ENCODE data around the gene USP48.

USP48 gene

DNA sequence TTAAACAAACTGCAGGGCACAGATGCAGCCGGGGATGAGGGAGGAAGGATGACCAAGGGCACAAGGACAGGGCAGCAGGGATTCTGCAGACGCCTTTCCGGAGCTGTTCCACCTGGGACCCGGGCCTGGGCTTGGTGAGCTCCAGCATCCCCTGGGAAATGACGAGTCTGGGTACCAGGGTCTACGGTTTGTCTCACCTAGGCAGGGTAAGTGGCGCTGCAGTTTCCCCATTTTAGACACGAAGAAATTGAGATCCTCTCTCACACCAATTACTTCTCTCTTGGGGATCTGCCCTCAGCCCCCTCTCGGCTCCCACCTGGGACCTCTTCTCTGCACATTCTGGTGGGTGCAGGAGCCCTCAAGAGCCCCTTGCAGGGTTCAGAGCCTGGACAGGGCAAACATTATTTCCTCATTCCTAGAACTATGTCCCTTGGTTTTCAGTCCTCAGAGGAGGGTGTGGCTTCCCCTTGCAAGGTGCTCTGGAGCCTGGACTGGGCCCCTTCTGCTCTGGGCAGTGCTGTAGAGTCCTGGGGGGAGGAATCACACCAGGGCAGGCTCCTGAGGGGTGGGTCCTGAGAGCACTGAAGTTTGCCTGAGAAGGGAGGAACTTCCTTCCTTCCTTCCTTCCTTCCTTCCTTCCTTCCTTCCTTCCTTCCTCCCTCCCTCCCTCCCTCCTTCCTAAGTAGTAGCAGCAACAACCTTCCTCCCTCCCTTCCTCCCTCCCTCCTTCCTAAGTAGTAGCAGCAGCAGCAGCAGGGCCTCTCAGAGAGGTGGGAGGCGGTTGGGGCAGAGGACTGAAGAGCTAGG lies 129.8 kb downstream of the USP48 start:
- no peak for DNase-seq (ENCODE audit: low read depth in 2 of 2)

DNA sequence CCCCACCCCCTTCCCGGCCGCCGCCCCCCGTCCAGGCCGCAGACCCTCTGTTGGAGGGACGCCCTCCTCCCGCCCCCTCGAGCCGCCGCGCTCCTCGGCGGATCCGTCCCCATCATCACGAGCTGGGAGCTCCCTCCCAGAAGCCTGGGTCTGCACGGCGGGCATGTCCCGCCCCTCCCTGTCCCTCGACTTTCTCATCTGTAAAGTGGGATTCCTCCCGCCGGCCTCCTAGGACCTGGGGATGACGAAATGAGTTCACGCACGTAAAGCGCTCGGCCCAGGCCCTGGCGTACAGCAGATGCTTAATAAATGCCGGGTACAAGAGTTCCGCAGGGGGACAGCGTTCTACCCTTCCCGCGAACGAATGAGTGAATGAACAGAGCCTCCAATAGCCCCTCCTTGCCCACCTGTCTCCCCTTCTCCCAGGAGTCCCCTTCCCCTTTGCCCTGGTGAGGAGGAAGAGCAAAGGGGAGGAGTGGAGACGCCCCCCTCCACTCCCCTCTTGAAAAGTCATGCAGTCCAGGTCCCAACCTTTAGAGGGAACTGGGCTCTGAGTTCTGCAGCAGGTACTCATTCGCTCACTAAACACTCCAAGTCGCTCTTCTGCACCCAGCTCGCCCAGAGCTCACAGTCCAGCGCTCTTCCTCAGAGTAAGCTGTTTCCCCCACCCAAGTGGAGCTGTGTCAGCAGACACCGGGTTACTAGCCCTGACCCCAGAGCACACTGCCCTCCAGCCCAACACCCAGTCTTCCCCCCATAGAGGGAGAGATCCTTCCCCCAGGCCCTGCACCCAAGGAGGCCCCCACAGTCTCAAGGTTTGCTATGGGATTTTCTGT lies 130.6 kb downstream of the USP48 start:
- DNase-seq (ENCODE audit: low read depth in 2 of 2) = no peak

DNA sequence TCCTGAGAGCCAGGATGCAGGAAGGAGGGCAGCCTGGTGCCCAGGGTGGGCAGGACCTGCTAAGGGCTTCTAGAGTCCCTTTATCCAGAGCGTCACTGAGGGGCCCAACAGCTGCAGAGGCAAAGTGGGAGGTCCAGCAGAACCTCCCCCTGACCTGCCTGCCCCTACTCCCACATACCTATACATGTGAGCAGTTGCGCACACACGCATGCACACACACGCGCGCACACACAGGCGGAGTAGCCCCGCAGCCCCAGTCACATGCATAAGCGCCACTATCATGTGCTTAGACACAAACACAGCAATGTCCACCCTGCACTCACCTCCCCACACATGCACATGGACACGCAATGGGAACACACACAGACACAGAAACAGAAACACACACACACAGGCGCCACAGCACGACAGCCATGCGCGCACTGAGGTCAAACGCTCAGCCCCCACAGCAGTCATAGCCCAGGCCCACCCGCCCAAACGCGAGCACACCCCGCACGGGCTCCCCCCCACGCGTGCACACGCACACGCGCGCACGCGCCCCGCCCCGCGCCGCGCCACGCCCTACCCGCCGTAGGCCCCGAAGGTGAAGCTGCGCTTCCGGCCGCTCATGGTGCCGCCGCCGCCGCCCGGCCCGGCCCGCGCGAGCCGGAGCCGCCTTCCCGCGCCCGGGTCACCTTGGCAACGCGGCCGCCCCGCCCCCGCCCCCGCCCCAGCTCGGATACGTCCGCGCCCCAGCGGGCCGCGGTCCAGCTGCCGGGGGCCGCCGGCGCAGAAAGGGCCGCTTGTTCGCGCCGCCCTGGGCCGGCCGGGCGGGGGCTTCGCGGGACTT lies 131.5 kb downstream of the USP48 start:
- DNase-seq (ENCODE audit: low read depth in 2 of 2) = peak; percentile 18 to 21

DNA sequence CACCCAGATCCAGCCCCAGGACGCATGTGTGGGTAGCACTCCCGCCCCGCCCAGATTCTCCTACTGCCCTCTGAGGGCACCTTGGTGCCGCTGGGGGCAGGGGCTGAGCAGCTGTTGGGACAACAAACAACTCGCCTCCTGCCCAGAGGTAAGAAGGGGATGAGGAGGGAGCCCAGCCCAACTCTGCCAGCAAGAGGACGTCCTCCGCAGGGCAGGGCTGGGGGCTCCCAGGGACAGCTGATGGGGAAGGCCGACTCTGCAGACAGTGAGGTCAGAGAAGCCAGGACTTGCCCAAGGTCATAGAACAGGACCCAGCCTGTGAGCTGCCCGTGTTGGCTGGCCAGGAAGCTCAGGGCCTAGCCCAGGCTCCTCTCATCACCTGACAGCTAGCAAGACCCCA lies 132.5 kb downstream of the USP48 start:
- DNase-seq (ENCODE audit: low read depth in 2 of 2) = no peak

DNA sequence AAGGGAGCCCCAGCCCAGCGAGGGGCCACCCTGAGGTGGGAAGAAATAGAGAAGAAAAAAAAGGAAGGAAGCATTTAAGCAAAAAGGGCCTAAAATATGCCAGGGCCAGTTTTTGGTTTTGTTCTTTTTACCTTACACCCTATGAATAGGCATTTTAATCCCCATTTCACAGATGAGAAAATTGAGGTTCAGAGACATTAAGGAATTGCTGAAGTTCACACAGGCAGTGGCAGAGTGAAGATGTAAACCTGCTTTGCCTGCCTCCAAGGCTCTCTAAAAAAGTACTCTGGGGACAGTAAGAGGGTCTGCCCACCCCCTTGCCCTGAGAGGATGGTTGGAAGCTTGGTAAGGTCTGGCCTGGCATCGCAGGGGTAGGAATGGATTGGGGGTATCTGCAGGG lies 133.6 kb downstream of the USP48 start:
- no peak for DNase-seq (ENCODE audit: low read depth in 2 of 2)

DNA sequence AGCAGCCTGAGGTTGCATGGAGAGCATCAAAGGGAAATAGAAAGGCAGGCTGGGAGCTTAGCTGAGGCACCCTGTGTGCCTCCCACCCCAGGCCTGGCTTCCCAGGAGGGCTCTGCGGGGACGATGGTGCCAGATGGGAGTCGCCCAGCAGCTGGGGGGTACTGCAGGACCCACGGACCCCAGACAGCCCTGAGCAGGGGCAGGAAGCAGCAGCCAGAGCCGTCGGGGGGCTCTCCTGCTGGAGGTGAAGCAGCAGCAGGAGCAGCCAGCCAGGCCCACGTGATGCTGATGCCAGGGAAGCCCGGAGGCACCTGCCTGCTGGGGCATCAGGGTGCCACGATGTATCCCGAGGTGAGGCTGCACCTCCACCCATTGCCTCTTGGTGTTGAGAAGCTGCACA lies 134.2 kb downstream of the USP48 start:
- DNase-seq (ENCODE audit: low read depth in 2 of 2) = no peak

DNA sequence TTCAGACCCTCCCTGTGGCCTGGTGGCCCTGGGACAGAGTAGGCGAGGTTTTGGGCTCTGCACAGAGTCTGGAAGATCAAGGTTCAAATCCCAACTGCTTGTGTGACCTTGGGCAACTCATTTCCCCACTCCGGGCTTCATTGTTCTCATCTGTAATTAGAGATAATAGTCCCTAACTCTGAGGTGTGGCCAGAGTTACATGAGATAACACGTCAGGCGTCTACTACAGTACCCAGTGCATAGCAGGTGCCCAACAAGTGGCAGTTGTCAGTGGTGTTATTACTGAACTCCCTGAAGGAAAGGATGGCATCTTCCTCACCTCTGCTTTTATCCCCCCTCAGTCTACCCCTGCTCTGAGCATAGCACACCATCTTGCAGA lies 134.6 kb downstream of the USP48 start:
- DNase-seq (ENCODE audit: low read depth in 2 of 2) = no peak

DNA sequence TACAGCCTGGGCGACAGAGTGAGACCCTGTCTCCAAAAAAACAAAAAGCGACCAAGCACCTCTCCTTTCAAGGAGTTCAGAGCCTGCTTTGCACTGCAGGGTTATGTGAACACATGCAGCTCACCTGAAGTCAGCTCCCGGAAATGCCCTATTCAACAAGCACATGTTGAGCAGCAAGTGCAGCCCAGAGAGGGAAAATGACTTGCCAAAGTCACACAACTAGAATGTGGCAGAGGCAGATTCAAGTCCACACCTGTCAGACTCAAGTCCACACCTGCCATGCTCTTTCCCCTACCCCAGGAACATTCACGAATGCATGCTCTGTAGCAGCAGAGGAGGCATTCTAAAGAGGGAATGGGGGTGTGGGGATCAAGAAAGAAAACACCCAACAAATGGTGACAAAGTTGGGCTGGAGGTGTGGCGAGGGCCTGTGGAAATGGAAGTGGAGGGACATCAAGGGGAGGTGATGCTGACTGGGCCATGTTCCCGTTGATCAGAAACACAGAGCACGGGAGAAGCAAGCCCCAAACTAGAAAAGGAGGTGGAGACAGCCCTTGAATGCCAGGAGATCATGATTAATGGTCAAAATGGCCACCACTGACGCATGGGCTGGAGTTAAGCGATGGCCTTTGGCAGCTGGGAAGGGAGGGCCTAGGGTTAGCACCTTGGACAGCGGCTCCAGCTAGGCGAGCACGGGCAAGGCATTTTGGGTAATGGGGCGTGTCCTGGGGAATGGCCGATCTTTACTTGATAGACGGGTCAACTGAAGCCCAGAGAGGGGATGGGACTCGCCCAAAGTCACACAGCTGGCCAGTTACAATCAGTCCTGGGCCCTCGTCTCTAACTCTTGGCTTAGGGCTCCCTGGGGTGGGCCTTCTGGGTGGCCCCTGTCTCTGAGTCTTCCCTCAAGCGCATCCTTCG lies 135.3 kb downstream of the USP48 start:
- DNase-seq (ENCODE audit: low read depth in 2 of 2) = no peak

DNA sequence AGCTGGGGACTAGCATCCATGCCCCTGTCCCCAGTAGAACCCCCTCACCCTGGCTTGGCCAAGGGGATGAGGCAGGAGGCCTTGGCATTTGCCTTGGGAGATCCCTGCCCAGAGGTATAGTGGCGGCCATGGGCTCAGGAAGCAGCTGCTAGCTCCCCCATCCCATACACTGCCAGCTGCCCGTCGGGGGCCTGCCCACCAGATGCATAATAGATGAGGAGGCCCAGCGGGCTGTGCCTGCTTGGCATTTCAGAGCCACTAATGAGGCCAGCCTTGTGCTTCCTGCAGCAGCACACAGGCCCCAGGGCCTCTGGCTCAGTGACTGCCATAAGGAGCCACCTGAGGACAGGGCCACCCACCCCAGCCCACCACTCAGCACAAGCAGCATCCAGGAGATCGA lies 137.4 kb downstream of the USP48 start:
- no peak for DNase-seq (ENCODE audit: low read depth in 2 of 2)

DNA sequence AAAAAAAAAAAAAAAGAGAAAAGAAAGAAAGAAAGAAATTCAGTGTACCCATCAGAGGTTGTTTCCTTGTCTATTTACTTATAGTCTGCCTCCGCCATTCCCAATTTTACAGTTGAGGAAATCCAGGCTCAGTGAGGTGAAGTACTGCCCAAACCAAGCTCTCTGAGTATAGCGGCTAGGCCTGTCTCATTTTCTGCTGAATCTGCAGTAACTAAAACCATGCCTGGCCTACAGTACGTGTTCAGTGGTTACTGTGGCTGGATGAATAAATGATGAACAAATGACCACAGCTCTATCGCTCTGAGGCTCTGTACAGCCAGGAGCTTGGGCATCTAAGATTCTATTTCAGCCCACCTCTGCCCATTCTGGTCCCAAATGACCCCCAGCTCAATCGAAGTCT lies 138.0 kb downstream of the USP48 start:
- no peak for DNase-seq (ENCODE audit: low read depth in 2 of 2)

DNA sequence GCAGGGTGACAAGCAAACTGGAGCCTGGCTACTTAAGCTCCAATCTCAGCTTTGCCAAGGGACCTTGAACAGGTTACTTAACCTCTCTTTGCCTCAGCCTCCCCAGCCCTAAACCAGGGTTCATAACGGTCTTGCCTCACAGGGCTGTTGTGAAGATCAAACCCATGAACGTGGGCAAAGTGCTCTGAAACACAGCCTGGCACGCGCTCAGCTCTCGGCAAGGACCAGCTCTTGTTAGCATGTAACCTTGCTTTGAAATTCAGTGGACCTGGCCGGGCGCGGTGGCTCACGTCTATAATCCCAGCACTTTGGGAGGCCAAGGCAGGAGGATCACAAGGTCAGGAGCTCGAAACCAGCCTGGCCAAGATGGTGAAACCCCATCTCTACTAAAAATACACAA lies 138.6 kb downstream of the USP48 start:
- DNase-seq (ENCODE audit: low read depth in 2 of 2) = no peak

DNA sequence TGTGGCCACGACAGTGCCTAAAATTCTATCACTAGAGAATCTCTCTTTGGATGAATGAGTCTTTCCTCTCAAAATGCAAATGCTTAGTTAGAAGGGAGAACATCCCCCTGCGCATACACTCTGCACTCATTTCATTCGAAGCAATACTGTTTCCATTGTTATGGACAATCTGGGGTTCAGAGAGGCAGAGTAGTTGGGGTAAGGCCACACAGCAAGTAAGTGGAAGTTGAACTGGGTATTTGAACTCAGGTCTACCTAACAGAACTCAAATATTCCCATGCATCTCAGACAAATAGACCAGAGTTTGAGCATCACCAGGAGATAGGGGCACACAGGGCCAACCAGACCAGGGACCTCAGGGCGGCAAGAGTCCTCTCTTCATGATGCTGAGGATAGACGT lies 139.3 kb downstream of the USP48 start:
- DNase-seq (ENCODE audit: low read depth in 2 of 2) = no peak

DNA sequence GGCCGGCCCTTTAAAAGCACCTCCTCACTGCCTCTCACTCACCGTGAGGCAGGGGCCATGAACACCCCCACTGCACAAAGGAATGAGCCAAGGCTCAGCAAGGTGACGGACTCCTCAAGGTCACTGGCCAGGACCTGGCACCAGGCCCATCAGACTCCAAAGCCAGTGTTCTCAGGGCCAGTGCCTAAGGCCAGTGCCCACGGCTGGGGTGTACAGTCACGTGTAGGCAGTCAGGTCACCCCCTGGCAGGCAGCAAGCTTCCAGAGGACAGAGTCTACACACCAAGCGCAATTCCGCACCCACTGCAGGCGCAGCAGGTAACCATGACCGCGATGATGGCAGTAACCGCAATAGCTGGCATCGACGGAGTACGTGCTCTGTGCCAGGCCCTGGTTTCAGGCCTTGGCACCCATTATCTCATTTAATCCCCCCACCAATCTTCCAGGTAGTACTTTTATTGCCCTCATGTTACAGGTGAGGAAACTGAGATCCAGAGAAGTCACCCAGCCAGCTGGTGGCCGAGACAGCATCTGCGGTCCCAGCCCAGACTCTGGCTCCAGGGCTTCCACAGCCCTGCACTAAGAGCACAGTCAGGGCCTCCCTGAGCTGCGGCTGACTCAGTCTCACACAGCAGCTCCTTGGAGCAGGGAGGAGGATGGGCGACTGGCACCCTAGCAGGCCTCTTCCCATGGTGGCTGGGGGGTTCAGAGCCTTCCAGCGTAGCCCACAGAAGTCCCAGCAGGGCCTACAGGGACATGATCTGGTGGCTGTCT lies 140.8 kb downstream of the USP48 start:
- no peak for DNase-seq (ENCODE audit: low read depth in 2 of 2)

DNA sequence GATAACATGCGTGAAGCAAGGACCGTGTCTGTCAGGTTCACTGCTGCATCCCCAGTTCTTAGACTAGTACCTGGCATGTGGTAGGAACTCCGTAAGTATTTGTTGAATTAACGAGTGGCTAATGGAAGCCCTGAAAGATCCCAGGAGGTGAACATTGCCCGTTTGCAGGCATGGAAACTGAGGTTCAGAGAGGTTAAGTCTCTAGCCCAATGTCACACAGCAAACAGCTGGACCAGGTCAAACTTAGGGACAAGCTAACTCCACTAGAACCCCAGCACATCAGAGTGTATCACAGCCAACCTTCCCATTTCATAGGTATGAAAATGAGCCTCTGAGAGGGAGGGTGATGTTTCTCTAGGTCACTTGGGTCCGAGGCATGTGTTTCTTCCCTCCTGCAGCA lies 141.4 kb downstream of the USP48 start:
- DNase-seq (ENCODE audit: low read depth in 2 of 2) = no peak

DNA sequence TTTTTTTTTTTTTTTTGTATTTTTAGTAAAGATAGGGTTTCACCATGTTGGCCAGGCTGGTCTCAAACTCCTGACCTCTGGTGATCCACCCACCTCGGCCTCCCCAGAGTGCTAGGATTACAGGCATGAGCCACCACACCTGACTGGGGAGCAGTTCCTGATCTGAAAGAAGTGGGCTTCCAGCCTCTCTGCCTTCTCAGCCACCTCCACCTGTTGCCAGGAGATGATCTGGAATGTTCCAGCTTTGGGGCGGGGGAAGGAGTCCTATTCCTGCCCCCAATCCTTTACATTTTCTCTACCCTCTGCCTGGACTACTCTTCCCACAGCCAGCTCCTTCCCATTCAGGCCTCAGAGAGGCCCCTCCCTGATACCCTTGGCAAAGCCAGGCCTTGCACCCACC lies 141.9 kb downstream of the USP48 start:
- no peak for DNase-seq (ENCODE audit: low read depth in 2 of 2)

DNA sequence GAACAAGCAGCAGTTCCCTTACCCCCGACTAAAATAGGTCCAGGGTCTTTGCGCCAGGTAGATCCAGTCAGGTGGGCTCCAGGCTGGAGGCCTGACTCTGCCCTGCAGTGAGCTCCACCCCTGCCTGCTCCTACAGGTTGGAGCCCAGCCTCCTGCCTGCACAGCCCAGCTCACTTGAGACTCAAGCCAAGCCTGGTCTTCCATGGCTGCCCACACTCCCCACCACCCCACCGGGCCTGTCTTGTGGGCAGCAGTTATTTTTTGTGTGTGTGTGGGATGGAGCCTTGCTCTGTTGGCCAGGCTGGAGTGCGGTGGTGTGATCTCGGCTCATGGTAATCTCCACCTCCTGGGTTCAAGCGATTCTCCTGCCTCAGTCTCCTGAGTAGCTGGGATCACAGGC lies 142.3 kb downstream of the USP48 start:
- no peak for DNase-seq (ENCODE audit: low read depth in 2 of 2)

DNA sequence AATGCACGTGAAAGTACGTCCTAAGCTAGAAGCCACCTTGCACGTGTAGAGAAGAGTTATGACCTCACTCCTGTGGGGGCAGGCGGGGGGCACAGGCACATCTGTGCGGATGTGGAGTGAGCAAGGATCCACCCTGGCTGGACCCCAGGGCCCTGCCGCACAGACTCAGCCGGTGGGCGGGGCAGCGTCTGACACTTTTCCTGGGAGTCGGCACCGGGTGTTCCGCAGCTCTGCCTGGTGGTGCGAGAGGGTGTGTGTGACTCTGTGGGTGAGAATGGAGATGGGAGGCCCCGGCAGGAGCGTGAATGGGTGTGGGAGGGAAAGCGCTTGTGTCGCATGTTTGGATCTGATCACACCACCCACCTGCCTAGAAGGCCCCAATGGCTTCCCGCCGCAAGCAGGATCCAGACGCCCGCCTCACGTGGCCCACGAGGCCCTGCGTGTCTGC lies 143.3 kb downstream of the USP48 start:
- no peak for DNase-seq (ENCODE audit: low read depth in 2 of 2)

DNA sequence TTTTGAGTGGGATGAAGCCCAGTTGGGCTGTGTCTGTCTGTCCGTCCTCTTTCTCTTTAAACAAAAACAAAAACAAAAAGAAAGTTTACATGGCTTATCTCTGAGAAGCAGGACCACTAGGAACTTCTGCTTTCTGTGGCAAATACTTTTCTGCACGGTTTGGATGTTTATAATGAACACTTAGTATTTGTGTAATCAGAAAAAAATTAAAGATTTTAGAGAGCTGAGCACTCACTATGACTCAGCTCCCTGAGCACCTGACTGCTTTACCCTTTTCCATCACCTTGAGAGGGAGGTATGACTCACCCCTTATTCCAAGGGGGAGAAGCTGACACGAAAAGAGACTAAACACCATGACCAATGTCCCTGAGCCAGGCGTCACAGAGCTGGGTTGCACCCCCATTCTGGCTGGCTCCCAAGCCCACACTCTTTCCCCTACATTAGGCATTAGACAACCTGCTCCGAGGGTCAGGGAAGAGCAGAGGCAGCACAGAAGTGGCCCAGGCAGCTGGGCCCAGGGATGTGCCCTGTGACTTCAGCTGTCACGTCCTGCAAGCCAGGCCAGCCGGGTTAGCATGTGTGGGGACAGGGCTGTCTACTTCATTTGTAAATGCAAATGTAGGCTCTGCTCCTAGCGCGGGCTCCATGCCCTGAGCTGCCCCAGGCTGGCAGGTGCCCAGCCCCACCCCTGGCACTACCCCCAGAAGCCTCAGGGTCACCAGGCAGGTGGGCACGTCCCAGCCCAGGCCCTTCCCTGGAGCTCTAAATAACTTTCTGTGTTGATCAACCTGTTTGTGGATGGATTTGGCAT lies 144.2 kb downstream of the USP48 start:
- no peak for DNase-seq (ENCODE audit: low read depth in 2 of 2)

DNA sequence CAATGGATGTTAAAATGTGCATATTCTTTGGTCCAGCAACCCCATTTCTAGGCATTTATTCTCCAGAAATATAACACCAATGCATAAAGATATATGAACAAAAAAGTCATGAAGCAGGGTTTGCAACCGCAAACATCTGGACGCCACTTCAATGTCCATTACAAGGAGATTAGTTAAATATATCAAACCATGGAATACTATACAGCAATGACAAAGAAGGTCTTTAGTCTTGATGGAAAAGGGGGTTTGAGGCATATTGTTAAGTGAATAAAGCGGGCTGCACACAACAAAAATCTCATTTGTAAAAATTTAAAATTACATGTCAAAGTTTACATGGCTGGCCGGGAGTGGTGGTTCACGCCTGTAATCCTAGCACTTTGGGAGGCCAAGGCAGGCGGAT lies 145.4 kb downstream of the USP48 start:
- no peak for DNase-seq (ENCODE audit: low read depth in 2 of 2)

DNA sequence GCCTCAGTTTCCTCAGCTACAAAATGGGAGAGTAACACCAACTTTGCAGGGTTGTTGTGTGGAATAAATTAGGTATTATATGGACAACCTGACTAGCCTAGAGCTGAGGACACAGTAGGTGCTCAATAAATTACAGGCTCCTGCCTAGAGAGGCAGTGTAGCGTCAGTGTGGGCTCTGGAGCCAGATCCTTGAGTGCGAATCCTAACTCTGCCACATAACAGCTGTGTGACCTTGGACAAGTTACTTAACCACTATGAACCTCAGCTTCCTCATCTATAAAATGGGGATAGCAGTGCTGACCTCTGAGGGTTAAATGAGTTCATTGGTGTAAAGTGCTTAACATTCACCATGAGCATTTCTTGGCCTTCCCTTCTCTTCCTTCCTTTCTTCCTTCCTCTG lies 146.9 kb downstream of the USP48 start:
- no peak for DNase-seq (ENCODE audit: low read depth in 2 of 2)
